K562 (cell line): ENCODE data around the gene FASTK. TPM values are rescaled to one million over a fixed set of nuclear protein-coding genes. Genes with fewer than 3 reads are reported as not detected.
A peak's percentile ranks its signal among the peaks of the same experiment; 100 is the strongest.

Experiments used
- ARID4B ChIP-seq: sonication (generic); formaldehyde crosslinking; IDR thresholded peaks from 2 replicates; pipeline ENCODE4 v1.8.0; 2022; ENCODE audit warnings: mild to moderate bottlenecking, missing genetic modification reagents
- ATF7 ChIP-seq: fragments of 450-650 bp; IDR thresholded peaks from 2 replicates; pipeline ENCODE4 v1.7.1; 2014; ENCODE audit warnings: mild to moderate bottlenecking, moderate library complexity
- ESRRA ChIP-seq: fragments of 450-650 bp; IDR thresholded peaks from 2 replicates; pipeline ENCODE4 v1.6.1; 2014; ENCODE audit warnings: low read depth, mild to moderate bottlenecking, moderate library complexity, borderline replicate concordance
- ESRRB ChIP-seq: fragments of 250-450 bp; sonication (Bioruptor Pico); IDR thresholded peaks from 2 replicates; pipeline ENCODE4 v1.5.0; 2020; ENCODE audit warnings: mild to moderate bottlenecking, moderate library complexity, borderline replicate concordance
- FOXJ3 ChIP-seq: sonication (generic); formaldehyde crosslinking; IDR thresholded peaks from 2 replicates; pipeline ENCODE4 v1.4.0; 2020; ENCODE audit warnings: mild to moderate bottlenecking, missing genetic modification reagents
- FOXP1 ChIP-seq: sonication (generic); formaldehyde crosslinking; IDR thresholded peaks from 2 replicates; pipeline ENCODE4 v1.8.0; 2022; ENCODE audit warnings: mild to moderate bottlenecking, missing genetic modification reagents
- MXI1 ChIP-seq: IDR thresholded peaks from 2 replicates; pipeline ENCODE4 v1.6.1; 2011; ENCODE audit warnings: low read depth, mild to moderate bottlenecking, improper control_type of control experiment, low read length
- RNF2 ChIP-seq: sonication (generic); IDR thresholded peaks from 2 replicates; pipeline ENCODE4 v1.6.1; 2016
- SAFB2 ChIP-seq: fragments of 200-400 bp; formaldehyde crosslinking; IDR thresholded peaks from 2 replicates; pipeline ENCODE4 v1.6.1; 2018; ENCODE audit warnings: borderline replicate concordance, low read length, low read depth, moderate library complexity; ENCODE audit not compliant: severe bottlenecking
- TRIM25 ChIP-seq: fragments of 450-650 bp; IDR thresholded peaks from 2 replicates; pipeline ENCODE4 v1.7.0; 2016; ENCODE audit warnings: borderline replicate concordance
- ZBTB8A ChIP-seq: fragments of 450-650 bp; IDR thresholded peaks from 2 replicates; pipeline ENCODE4 v1.6.1; 2018; ENCODE audit warnings: mild to moderate bottlenecking, moderate library complexity; ENCODE audit not compliant: partially characterized antibody
- ZNF507 ChIP-seq: conservative IDR thresholded peaks from 2 replicates; pipeline ENCODE4 v1.6.1; 2017; ENCODE audit warnings: missing genetic modification characterization, missing compliant biosample characterization
- polyA plus RNA-seq, 8 experiments: library from polyadenylated mRNA; depleted of rRNA in 4 of 8; stranded (reverse) in 5 of 8; unstranded in 3 of 8; fragments of >200 nt; fragmentation: Nextera tagmentation in 2 of 8; fragmentation: Illumina TruSeq in 1 of 8; extraction: Ambion mirVana in 2 of 8; extraction: Trizol in 1 of 8; gene quantifications; 2 replicates each; pipeline versions ENCODE4 v1.2.1 to v1.2.3, GENCODE V29; 2011 to 2014; ENCODE audit warnings: inconsistent platforms in 1 of 8, missing spikeins in 1 of 8
- total RNA-seq, 7 experiments: library from RNA; depleted of rRNA in 6 of 7; stranded (reverse); fragments of >200 nt in 6 of 7; fragmentation: Illumina TruSeq in 2 of 7; extraction: Trizol in 2 of 7; gene quantifications; 2 replicates each; pipeline versions ENCODE4 v1.2.1 to v1.2.3, GENCODE V29; 2011 to 2021; ENCODE audit warnings: low replicate concordance in 1 of 7
- TF ChIP-seq, protein P1 (sequence below): fragments of 450-650 bp; formaldehyde crosslinking; IDR thresholded peaks from 2 replicates; pipeline ENCODE4 v1.4.0; 2020; ENCODE audit warnings: mild to moderate bottlenecking, moderate library complexity

Gene FASTK
- total and polyA plus RNA-seq, 9 of the 15 experiments (the other 6 are each of a cell fraction or from before 2014, with no cell fraction given): 0.51 to 150 (median 48.2) TPM

- TF ChIP-seq TRIM25 (no peak), ATF7 (peak; percentile 90), ZNF507 (tag) (no peak), RNF2 (peak; percentile 86), MXI1 (peak; percentile 93), ESRRB (CRISPR knock-in tag) (no peak), ARID4B (CRISPR knock-in tag) (peak; percentile 60), ZBTB8A (no peak), ESRRA (peak; percentile 76), FOXJ3 (CRISPR knock-in tag) (no peak), SAFB2 (no peak), FOXP1 (CRISPR knock-in tag) (0 out of 2 replicates have a peak, but pooled peaks have one; percentile 28)
- TF ChIP-seq, protein P1, sequence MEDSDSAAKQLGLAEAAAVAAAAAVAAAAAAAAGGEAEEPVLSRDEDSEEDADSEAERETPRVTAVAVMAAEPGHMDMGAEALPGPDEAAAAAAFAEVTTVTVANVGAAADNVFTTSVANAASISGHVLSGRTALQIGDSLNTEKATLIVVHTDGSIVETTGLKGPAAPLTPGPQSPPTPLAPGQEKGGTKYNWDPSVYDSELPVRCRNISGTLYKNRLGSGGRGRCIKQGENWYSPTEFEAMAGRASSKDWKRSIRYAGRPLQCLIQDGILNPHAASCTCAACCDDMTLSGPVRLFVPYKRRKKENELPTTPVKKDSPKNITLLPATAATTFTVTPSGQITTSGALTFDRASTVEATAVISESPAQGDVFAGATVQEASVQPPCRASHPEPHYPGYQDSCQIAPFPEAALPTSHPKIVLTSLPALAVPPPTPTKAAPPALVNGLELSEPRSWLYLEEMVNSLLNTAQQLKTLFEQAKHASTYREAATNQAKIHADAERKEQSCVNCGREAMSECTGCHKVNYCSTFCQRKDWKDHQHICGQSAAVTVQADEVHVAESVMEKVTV: peak; percentile 78; the same call in 1 of the 2 replicates
Measured at GRCh38 chr7:151028131-151028947, 52.3 kb downstream of the FASTK start, which contains the start of gene ABCB8 (continued).
